ENCODE data around the gene PLCB1.

DNA sequence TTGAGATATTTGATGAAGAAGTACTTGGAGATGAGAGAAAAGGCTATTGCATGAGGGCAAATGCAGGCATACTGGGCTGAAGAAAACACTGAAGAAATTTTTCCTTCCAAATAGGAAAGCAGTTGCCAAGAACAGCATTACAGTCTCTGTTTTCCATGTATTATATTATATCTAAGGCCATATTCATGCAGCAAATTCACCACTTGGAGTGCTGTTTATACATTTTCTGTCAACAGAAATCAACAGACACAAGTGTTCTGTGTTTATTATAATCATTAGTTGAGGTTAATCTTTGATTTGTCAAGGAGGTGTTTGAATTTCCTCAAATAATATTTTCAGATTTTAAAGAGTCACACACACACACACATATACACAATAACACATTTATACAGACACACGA, 668.0 kb downstream of the PLCB1 start:
- TF ChIP-seq POLR2AphosphoS5 (IDR thresholded peaks at IDR 0.05) (no peak), POLR2A (IDR thresholded peaks at IDR 0.05; ENCODE audit: low read depth) (no peak)

Data from esophagus muscularis mucosa (tissue), 2 donors.